ENCODE results near the gene SPATS2L. TPM values are rescaled to one million over a fixed set of nuclear protein-coding genes. Genes with fewer than 3 reads are reported as not detected.

Gene SPATS2L
- total RNA-seq, 4 donors from 2014 or later, result 60.7 to 81.3 (median 61.3) TPM

DNA sequence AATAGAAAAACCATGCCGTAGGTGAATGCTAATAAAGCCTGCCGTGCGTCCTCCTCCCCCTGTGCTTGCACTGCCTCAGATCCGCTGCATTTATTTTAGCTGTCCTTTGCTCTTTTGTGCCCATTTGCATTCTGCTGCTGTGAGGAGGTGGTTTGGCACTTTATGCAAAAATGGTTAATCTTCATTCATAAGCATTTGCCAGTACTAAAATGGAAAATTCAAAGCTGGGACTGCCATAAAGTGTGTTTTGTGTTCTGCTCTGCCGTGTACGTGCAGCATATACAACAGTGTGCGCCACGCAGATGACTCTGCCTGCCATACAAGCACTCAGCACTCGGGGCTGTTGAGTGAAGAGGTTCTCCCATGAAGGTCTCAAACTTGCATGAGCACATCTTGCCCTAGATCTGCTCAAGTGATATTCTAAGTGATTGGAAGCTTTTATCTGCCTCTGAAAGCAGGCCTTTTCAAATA lies 73.6 kb downstream of the SPATS2L start:
- 53 to 61% methylated on average over 9 of the region's 9 CpGs for whole genome bisulfite sequencing, 2 donors

DNA sequence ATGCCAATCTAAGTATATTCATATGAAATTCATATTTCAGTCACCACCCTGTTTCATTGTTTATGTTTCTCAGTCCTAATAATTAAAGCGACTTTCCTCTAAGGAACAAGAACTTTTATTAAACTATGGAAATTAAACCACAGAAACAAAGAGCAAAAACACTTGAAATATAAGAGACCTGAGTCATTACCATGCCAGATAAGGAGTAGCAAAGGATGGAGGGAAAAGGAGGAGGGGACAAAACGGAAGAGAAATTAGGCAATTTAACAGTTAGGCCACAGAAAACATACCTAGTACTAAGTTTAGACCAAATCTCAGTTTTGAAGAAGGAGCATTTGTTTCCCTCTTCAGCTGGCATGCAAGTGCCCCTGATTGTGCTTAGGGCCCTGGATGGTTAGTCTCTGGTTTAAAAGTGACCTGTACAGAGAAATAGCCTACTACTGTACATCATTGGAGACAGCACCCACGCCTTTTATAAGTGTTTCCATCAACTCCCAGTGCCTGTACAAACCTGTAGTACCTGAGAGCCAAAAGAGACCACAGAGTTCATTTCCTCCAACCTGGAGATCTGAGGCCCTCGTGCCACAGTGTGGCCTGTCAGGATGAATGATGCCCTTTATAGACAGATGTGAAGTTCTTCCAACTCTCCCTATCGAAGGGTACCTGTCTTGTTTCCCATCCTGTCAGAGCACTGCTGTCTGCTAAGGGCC lies 74.5 kb downstream of the SPATS2L start:
- no peak for TF ChIP-seq POLR2A (IDR thresholded peaks at IDR 0.05)
- TF ChIP-seq CTCF (IDR thresholded peaks at IDR 0.05), result no peak
- no peak for DNase-seq (ENCODE audit: low spot score in 2 of 2)
- WGBS, 2 donors, result 61 to 78% methylated on average over 5 of the region's 5 CpGs
- no peak overlapping the region for H3K4me3 ChIP-seq (ENCODE audit: low read depth, poor library complexity, severe bottlenecking)
- intact Hi-C loops (cut with DNase I; ENCODE audit: low total_unique reads), result no loop called here

More for the DNA sequence above, 73.6 kb downstream of the SPATS2L start:
- intact Hi-C loops (cut with DNase I; ENCODE audit: low total_unique reads), result no loop called here
- H3K4me3 ChIP-seq (ENCODE audit: low read depth, poor library complexity, severe bottlenecking), result no peak overlapping the region
- no peak for DNase-seq (ENCODE audit: low spot score in 2 of 2)
- TF ChIP-seq POLR2A (IDR thresholded peaks at IDR 0.05), result no peak
- TF ChIP-seq CTCF (IDR thresholded peaks at IDR 0.05), result no peak

- intact Hi-C loops (cut with DNase I; ENCODE audit: low total_unique reads), result no loop called here
- no peak for TF ChIP-seq POLR2A (IDR thresholded peaks at IDR 0.05)
- TF ChIP-seq CTCF (IDR thresholded peaks at IDR 0.05), result no peak
- no peak for DNase-seq (ENCODE audit: low spot score in 2 of 2)
- H3K4me3 ChIP-seq (ENCODE audit: low read depth, poor library complexity, severe bottlenecking), result no peak overlapping the region
- WGBS, 2 donors, result 83 to 94% methylated on average over 6 of the region's 6 CpGs
Measured at GRCh38 chr2:200382874-200383273, 76.4 kb downstream of the SPATS2L start.

DNA sequence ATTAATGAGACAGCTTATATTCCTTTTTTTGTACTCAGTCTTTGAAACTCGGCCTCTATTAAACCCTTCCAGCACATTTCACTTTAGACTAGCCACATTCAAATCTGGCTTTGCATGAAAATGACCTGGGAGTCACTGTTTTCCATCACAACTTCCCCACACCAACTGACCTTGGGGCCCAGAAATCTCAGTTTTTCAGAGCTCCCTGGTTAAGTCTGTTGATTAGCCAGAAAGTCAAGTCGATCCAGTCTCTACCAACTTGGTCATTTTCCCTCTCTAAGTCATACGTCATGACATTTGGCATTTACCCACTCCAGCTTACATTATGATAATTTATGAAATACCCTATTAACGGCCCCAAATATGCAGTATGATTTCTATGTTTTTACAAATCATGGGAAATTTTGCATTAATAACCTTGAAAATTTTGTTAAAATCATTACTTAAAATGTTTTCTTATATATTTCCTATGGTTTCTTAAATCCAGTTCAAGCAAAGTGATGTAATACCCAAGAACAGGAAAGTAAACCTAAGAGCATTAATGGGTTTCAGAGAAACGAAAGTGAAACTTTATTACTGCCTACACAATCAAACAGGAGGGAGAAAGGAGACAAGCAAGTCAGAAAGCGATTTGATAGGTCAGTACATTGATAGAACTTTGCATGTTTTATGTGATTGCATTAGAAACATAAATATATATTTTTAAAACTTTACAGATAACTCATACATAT lies 77.1 kb downstream of the SPATS2L start:
- WGBS, 2 donors, result 31 to 35% methylated on average over 6 of the region's 6 CpGs
- TF ChIP-seq CTCF (IDR thresholded peaks at IDR 0.05) (no peak), POLR2A (IDR thresholded peaks at IDR 0.05) (no peak)
- no peak for DNase-seq (ENCODE audit: low spot score in 2 of 2)
- H3K4me3 ChIP-seq (ENCODE audit: low read depth, poor library complexity, severe bottlenecking), result no peak overlapping the region
- intact Hi-C loops (cut with DNase I; ENCODE audit: low total_unique reads), result no loop called here

DNA sequence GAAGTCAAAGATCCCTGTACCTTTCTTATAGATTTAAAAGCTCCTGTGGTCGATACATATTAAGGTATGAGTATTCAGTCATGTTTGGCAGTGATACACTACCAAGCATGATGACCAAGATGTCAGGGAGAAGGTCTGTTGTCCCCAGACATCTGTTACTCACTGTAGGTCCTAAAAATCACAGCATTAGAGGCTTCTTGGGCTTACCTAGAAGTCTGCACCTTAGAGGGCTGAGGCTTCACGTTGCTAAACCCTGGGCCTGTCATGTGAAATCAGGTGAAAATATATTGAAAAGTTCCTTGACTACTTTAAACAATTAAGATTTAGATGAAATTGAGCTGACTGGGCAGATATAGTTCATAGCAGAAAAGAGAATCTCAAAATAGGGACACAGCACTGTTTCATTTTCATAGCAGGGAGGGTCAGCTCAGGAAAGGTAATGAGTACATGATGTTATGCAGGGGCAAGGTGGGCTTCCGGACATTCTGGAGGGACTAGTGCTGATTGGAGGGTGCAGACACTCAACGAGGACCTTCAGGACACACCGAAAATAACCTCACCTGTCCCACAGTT lies 78.7 kb downstream of the SPATS2L start:
- DNase-seq (ENCODE audit: low spot score in 2 of 2), result no peak
- no peak overlapping the region for H3K4me3 ChIP-seq (ENCODE audit: low read depth, poor library complexity, severe bottlenecking)
- WGBS, 2 donors, result 96 to 98% methylated on average over 5 of the region's 5 CpGs
- no peak for TF ChIP-seq POLR2A (IDR thresholded peaks at IDR 0.05)
- no peak for TF ChIP-seq CTCF (IDR thresholded peaks at IDR 0.05)
- intact Hi-C loops (cut with DNase I; ENCODE audit: low total_unique reads), result no loop called here

Data from lower leg skin (tissue), 4 donors.